GM18873 (cell line): ENCODE data around the gene WASL.
A peak's percentile ranks its signal among the peaks of the same experiment; 100 is the strongest.
"Not testable (repeated sequence)": the region's sequence is repeated elsewhere in the genome, so short reads cannot be mapped to it uniquely, and the experiment has no call there.

ENCODE experiments used
- ATAC-seq: cut with Tn5 transposase; IDR thresholded peaks from one replicate; pipeline ENCODE4 v1.9.1; 2021; ENCODE audit warnings: mild to moderate bottlenecking, moderate library complexity, moderate number of reproducible peaks; ENCODE audit not compliant: unreplicated experiment, low FRiP score

Gene WASL

DNA sequence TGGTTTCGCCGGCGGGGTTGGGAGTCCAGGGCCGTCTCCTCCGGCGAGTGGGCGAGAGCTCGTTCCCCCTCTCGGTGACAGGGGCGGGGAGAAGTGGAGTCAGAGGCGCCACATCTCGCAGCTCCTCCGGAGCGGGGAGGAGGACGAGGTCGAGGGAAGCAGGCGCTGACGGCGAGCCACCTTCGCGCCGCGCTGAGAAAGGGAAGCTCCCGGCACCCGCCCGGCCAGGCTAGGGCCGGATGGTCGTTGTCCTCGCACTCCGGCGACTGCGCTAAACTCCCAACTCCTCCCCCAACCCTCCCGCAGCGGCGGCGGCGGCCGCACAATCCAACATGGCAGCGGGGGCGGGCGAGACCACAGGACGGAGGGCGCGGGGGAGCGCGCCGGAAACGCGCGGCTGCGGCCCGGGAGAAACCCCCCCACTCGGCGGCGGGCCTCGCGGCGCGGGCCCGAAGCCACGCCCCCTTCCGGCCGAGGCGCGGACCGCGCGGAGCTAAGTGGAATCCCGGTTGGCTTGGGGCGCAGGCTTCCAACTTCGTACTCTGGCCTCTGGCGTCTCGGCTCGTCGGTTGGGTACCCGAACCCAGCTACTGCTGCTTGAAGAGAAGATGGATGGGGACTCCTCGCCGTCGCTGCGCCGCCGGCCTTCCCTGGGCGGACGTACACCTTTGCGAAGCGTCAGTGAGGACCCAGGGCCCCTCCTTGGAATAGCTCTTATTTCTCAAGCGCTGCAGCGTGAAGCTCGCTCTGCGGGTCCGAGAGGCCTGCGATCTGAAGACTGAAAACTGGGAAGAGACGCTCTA, at the start of gene WASL:
TSS of gene WASL (minus strand) at position 270 of the 803 bp plus-strand sequence. CDS start at position 1, 269 bp downstream.
- peak; percentile 61 for ATAC-seq

GRCh38 chr7:123797673-123798531, 49.1 kb upstream of the WASL start:
- no peak for ATAC-seq

- no peak for ATAC-seq
Observed at GRCh38 chr7:123796568-123796967, 47.8 kb upstream of the WASL start.

DNA sequence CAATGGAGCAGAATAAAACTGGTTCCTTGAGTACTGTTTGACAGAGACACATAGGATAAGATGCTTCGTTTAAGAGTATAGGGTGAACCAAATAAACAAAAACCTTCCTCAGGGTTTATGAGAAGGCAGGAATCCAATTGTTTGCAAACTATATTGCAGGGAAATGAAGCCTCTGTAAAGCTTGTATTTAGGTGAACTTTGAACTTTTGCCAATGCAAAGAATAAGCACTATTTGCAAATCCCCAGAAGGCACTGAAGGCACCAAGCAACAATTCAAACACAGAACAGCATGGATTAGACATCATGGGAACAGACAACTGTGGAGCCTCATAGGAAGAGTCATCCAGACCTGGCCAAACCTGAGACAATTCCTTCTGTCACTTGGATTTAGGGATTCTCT, 47.1 kb upstream of the WASL start:
- ATAC-seq = no peak

- not testable (repeated sequence) for ATAC-seq
Observed at GRCh38 chr7:123795116-123795515, 46.3 kb upstream of the WASL start.

GRCh38 chr7:123792547-123792946, 43.7 kb upstream of the WASL start:
- ATAC-seq = peak; percentile 54

DNA sequence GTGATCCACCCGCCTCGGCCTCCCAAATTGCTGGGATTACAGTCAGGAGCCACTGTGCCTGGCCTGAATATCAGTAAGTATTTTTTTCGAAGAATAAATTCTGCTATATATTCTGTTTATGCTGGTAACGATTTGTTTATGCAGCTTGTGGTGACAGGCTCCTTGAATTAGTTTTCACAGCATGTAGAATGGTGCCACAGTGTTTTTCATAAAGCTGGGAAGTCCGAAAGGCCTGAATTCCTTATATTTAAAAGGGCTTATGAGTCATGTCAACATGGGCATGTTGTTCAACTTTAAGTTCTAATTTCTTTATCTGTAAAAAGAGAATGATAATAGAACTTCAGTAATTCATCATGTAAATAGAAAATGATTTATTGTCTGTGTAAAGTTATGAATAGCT, 42.2 kb upstream of the WASL start:
- ATAC-seq = no peak

DNA sequence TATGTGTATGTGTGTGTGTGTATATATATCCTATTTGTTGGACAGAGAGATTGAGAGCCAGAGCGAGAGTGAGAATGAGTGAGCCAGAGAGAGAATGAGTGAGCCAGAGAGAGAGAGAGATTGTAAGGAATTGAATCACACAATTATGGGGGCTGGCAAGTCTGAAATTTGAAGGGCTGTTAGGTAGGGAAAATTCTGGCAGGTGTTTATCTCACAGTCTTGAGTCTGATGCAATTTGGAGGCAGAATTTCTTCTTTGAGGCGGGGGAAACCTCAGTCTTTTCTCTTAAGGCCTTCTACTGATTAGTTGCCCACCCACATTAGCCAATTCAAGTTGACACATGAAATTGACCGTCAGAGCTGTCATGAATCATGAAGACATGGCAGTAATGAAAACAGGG, 41.0 kb upstream of the WASL start:
- ATAC-seq = no peak

DNA sequence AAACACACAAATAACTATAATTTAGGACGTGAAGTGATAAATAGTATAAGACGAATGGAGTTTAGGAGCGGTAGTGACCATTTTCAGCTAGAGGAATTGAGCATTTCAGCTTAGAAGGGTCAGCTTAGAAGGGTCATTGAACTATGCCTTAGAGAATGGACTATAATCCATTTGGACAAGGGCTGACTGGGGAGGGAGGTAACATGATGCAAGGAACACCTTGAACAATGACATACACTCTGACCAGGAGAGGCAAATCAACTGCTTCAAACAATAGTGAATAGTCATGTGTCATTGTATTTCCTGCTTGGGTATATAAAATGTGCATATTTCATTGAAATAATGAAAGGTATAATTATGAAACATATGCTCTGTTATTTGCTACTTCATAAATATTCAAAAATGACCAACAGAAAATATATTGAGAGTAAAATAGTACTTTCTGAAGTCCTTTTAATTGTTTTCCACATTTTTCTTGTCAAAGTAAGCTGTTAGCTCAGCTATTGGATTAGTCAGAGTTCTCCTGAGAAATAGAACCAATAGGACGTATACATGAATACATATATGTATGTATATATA, 40.5 kb upstream of the WASL start:
- ATAC-seq = no peak

- ATAC-seq = no peak
Observed at GRCh38 chr7:123788584-123788983, 39.8 kb upstream of the WASL start.

- no peak for ATAC-seq
Observed at GRCh38 chr7:123787220-123788007, 38.6 kb upstream of the WASL start.

GRCh38 chr7:123784263-123784662, 35.5 kb upstream of the WASL start:
- ATAC-seq = no peak

DNA sequence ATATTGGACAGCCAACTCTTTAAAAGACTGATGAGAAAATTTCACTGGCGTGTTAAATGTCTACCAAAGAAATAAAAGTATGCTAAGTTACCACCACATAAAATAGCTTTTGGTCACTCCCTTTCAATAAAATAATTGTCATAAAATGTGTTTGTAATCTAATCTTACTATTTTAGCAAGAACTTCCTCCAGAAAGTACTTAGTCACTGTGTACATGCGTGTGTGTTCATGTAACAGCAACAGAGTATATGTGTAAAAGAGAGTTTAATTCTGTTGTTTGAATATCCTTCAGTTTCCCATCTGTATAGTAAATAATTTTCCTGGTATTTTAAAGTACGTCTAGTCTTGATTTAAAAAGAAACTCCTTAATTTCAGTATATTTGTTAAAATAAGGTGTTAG, 35.0 kb upstream of the WASL start:
- no peak for ATAC-seq

DNA sequence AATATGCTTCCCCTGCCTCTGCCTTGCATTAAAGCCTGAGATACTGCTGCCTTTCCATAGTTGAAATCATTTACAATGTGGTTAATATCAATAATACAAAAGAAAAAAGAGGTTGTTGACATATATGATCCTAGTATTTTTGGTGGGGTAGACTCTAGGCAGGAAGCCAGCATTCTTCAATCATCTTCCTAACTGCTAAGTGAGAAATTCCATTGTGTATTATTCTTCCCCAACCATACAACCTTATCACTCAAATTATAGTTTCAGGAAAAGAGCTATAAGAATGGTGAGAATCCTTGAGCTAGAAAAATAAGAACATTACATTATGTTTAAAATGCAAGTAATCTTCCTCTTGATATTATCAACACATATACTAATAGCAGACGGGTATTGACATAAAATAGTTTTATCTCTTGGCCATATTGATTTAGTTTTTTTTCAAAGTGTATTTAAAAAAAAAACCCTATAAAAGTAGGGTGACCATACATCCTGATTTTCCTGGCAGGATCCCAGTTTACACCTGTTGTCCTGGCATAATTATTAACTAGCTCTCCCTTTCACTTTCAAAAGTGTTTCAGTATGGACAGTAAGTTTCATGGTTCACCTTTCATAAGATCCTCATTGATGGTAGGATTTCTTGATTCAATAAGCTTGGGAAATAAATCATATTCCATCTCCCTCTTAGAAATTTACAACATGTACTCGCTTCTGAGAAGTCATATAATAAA, 33.4 kb upstream of the WASL start:
- no peak for ATAC-seq

DNA sequence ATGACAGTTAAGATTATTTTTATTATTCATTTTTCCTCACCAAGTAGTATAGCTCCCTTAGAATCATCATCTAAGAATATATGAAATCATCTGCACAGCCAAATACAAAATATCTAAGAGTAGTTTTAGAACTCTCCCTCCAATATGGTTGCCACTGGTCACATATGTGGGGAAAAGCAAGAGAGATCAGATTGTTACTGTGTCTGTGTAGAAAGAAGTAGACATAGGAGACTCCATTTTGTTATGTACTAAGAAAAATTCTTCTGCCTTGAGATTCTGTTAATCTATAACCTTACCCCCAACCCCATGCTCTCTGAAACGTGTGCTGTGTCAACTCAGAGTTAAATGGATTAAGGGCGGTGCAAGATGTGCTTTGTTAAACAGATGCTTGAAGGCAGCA, 31.7 kb upstream of the WASL start:
- ATAC-seq = not testable (repeated sequence)

DNA sequence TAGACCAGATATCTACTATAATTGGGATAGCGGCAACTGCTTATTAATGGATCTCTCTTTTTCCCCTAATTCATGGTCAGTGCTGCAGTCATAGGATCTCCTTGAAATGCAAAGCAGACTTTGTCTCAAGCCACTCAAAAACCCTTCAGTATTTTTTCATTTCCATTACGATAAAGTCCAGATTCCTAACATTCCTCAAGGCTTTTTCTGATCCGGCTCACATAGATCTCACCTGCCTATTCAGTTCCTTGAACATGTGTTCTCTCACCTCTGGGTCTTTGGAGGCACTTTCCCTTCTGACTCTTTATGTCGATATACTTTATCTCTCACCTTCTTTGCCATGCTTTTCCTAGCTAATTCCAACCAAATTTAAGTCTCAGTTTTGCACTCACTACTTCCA, 25.7 kb upstream of the WASL start:
- ATAC-seq = no peak

DNA sequence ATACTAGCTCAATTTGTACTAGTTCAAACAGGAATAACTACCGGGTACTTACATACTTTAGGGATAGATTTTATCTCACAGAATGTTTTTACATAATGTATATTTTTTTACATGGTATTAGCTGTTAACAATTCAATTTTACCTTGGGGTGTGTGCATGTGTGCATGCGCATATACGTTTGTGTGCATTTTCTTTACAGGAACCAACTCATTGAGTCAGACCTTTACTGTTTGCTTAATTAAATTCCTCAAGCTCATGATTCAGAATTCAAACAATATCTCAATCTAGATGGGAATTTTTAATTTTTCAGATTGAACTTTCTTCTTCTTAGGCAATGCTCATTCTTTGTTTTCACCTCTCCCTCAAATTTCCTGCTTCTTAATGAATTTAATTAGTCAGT, 24.7 kb upstream of the WASL start:
- no peak for ATAC-seq

GRCh38 chr7:123772652-123773051, 23.8 kb upstream of the WASL start:
- no peak for ATAC-seq

DNA sequence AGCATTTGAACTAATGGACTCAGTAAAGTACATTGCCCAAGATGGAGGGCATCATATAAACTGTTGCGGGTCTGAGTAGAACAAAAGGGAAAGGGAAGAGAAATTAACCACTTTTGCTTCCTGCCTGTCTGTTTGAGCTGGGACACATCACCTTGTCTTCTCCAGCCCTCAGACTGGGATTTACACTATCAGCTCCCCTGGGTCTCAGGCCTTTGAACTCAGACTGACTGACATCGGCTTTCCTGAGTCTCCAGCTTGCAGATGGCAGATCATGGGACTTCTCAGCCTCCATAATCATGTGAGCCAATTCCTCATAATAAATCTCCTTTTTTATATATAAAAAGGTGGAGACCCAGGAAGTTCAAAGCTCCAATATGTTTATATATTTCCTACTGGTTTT, 23.0 kb upstream of the WASL start:
- no peak for ATAC-seq

DNA sequence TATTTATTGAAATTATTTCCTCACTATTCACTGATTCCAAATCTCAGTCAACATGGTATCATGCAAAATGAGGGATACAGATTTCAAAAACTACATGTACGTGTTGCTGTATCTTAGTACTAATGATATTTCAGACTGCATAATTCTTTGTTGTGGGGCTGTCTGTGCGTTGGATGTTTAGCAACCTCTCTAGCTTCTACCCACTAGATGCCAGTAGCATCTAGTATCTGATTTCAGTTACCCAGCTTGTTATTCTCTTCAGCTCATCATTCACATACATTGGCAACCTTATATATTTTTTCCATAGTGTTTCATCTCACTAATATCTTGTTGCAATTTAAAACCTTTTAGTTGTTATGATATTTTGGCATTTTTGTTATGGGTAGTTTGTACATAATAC, 22.5 kb upstream of the WASL start:
- no peak for ATAC-seq
